ENCODE results near the gene PPP1R3D.
"Not testable (repeated sequence)": the region's sequence is repeated elsewhere in the genome, so short reads cannot be mapped to it uniquely, and the experiment has no call there.

Gene PPP1R3D

DNA sequence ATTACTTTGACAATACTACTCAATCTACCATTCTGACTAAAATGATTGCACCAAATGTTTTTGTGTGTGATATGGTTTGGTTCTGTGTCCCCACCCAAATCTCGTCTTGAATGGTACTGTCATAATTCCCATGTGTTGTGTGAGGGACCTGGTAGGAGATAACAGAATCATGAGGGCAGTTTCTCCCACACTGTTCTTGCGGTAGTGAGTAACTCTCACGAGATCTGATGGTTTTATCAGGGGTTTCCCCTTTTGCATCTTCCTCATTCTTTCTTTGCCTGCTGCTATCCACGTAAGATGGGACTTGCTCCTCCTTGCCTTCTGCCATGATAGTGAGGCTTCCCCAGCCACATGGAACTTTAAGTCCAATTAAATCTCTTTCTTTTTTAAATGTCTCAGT is 27.5 kb downstream of the PPP1R3D start:
- no peak for DNase-seq

DNA sequence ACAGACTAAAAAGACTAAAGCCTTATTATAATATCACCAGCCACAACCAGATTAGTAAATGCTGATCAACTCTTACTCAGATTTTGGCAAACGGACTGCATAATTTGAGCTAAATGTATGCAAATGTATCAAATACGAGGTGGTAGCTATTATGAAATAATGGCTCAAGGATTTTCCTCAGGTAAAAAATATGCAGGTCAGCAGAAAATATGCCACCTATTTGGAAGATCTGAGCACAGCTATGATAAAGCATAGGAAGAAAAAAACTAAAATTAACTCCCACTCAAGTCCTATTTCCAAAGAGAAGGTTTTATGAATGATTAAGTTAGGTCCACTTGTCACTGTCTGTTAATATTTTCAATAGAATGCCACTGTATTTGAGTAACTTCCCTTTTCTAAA is 29.1 kb downstream of the PPP1R3D start:
- DNase-seq, result no peak

DNA sequence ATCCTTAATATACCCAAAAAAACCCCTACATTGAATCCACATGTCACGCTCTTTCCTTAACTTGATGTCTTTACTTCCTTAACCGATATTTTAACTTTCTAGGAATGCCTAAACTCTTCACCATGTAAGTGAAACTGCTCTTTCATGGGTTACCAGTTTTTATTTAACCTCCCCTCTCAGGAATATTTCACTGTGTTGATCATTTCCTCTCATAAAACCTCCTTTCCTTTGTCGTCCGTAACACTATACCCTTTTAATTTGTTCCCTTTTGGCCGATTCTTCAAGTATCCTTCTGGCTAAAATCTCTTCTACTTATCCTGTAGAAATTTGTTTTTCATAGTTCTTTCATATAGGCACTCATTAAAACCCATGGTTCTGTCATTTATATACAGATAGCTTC is 31.2 kb downstream of the PPP1R3D start:
- no peak for DNase-seq

DNA sequence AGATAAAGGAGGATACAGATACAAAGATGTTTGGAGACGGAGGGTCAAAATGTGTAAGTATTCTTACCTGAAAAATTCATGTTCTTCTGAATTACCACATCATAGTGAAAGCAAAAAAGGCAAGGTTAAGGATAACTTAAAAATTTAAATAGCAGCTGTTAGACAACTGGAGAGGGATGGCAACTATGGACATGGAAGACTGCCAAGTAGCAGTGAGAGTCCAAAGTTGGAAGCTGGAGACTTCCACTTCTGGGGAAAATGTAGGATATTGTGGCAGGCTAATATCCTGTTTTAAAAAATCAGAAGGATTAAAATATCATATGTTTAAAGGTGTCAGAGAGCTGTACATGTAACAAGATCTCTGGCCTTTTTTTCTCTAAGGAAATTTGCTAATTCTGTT is 36.5 kb downstream of the PPP1R3D start:
- no peak for DNase-seq

DNA sequence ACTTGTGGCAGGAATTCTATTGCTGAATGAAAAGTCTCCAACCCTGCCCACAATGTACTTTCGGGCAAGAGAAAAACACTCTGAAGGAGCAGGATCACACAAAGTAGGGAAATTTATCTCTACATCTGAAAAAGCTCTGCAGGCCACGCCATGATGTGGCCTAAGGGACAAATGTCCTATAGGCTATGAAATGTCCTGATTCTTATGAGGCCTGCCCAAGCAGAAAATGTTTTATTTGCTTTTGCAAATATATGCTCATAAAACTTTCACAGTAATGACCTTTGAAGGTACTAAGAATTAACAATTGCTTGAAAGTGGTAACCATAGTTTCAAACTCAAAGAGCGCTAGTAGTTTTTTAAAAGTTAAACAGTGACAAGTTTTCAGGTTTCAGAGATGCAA is 37.6 kb downstream of the PPP1R3D start:
- no peak for DNase-seq

DNA sequence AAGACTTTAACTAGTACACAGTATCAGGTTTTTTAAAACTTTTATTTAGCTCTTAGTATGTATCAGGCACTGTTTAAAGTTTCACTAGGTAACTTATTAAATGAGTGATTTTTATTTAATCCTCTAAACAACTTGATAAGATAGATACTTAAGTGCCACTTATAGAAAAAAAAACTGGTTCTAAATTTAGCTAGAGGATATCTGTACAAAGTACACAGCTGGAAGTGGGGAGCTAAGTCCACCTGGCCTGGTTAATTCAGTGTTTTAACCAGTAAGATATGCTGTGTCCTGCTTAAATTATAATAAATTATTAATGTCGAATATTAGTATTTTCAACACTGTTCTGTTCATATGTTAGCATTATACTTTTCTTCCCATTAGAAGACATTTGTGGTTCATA is 44.2 kb downstream of the PPP1R3D start:
- no peak for DNase-seq

DNA sequence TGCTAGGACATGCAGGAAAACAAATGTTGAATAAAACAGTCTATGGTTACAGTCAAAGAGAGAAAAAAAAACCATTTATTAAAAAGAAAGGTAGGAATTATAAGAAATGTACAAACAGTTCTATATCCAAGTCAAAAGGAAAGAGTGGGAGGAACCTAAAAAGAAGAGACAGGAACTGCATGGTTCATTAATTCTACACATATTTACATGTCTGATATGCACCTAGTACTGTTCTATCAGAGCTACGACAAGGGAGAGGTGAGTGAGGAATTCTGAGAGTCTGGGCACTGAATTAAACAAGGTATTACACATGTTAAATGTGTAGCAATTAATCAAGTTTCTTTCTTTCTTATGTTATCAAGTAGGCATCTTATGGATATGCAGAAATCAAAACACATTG is 48.5 kb downstream of the PPP1R3D start:
- DNase-seq, result no peak

DNA sequence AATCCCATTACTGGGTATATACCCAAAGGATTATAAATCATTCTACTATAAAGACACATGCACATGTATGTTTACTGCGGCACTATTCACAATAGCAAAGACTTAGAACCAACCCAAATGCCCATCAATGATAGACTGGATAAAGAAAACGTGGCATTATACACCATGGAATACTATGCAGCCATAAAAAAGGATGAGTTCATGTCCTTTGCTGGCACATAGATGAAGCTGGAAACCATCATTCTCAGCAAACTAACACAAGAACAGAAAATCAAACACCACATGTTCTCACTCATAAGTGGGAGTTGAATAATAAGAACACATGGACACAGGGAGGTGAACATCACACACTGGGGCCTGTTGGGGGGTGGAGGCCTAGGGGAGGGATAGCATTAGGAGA is 50.1 kb downstream of the PPP1R3D start:
- DNase-seq, result not testable (repeated sequence)

DNA sequence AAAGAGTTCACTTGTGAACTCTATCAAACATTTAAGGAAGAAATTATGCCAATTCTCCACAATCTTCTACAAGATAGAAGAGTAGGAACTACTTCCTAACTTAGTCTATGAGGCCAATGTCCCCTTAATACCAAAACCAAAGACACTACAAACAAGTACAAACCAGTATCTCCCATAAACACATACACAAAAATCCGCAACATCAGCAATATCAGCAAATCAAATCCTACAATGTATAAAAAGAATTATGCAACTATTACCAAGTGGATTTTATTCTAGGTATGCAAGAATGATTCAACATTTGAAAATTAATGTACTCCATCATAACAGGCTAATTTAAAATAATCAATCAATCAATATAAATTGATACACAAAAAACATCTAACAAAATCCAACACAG is 52.1 kb downstream of the PPP1R3D start:
- DNase-seq, result no peak

Data from NCI-H82 (cell line).